Measurements from ENCODE around the gene ZNF497. TPM values are rescaled to one million over a fixed set of nuclear protein-coding genes. Genes with fewer than 3 reads are reported as not detected.

The ZNF497 gene
- total RNA-seq, result 1.5 and 2.5 TPM in 2 replicates
- 0.03 and 0.05 TPM in 2 replicates for polyA plus RNA-seq
- polyA plus RNA-seq (2012), result 0.75 and 0.77 TPM in 2 replicates
- polyA minus RNA-seq (ENCODE audit: low replicate concordance), result not detected in 2 replicates

GRCh38 chr19:58362272-58362994, at the start of gene ZNF497:
Gene ZNF497 (minus strand): TSS chr19:58362751. CDS start chr19:58357635, 5,116 bp downstream.
- Histone ChIP-seq H4K20me1 (ENCODE audit: control insufficient read depth, extremely low read depth, insufficient read depth, low read length) (no peaks in the 10 kb centered on the region), H3K9me3 (ENCODE audit: control insufficient read depth, insufficient read depth, low read depth, low read length) (no peaks in the 10 kb centered on the region), H3K27me3 (ENCODE audit: control insufficient read depth, insufficient read depth, low read length) (no peaks in the 10 kb centered on the region), H3K4me2 (ENCODE audit: extremely low read depth, insufficient read depth, low read length) (peak within 1 kb of the TSS; percentile 99), H2AFZ (ENCODE audit: low read length) (peak within 1 kb of the TSS; percentile 94), H3K4me3 (replicated peaks in 1 of 4; ENCODE audit: control extremely low read depth in 1 of 4, insufficient read depth in 1 of 4, low read depth in 3 of 4, low read length in 4 of 4) (peak within 1 kb of the TSS; percentile 61 to 85 (median 77)), H3K4me1 (ENCODE audit: control insufficient read depth, extremely low read depth, insufficient read depth, low read length) (peaks cover 2% of the 10 kb centered on the region), H3K9ac (ENCODE audit: insufficient read depth, low read length) (peak within 1 kb of the TSS; percentile 94), H3K27ac (ENCODE audit: insufficient read depth, low read length) (peak within 1 kb of the TSS; percentile 97), H3K36me3 (ENCODE audit: control insufficient read depth, insufficient read depth, low read length) (no peaks in the 10 kb centered on the region), H3K79me2 (ENCODE audit: control insufficient read depth, insufficient read depth, low read length) (no peaks in the 10 kb centered on the region)
- DNase-seq (ENCODE audit: low read depth in 2 of 2), result peak; percentile 94 to 97
- TF ChIP-seq EZH2 (IDR thresholded peaks at IDR 0.05; ENCODE audit: low read length, missing control alignments) (no peak), CTCF (conservative IDR thresholded peaks at IDR 0.05 in 1 of 2, IDR thresholded peaks at IDR 0.05 in 1 of 2; ENCODE audit: low read depth in 1 of 2, low read length in 2 of 2) (no peak)

- Histone ChIP-seq H3K36me3 (ENCODE audit: control insufficient read depth, insufficient read depth, low read length) (peaks cover 2% of the 10 kb centered on the region), H2AFZ (ENCODE audit: low read length) (peak overlapping the region; percentile 90), H3K79me2 (ENCODE audit: control insufficient read depth, insufficient read depth, low read length) (peaks cover 26% of the 10 kb centered on the region), H3K4me3 (replicated peaks in 1 of 4; ENCODE audit: control extremely low read depth in 1 of 4, insufficient read depth in 1 of 4, low read depth in 3 of 4, low read length in 4 of 4) (peak overlapping the region; percentile 73 to 97 (median 86)), H3K4me2 (ENCODE audit: extremely low read depth, insufficient read depth, low read length) (peak overlapping the region; percentile 99), H3K27ac (ENCODE audit: insufficient read depth, low read length) (peak overlapping the region; percentile 91), H3K9ac (ENCODE audit: insufficient read depth, low read length) (peak overlapping the region; percentile 82), H4K20me1 (ENCODE audit: control insufficient read depth, extremely low read depth, insufficient read depth, low read length) (no peaks in the 10 kb centered on the region), H3K4me1 (ENCODE audit: control insufficient read depth, extremely low read depth, insufficient read depth, low read length) (peaks cover 8% of the 10 kb centered on the region), H3K9me3 (ENCODE audit: control insufficient read depth, insufficient read depth, low read depth, low read length) (no peaks in the 10 kb centered on the region), H3K27me3 (ENCODE audit: control insufficient read depth, insufficient read depth, low read length) (no peaks in the 10 kb centered on the region)
- DNase-seq (ENCODE audit: low read depth in 2 of 2), result no peak
- TF ChIP-seq CTCF (conservative IDR thresholded peaks at IDR 0.05 in 1 of 2, IDR thresholded peaks at IDR 0.05 in 1 of 2; ENCODE audit: low read depth in 1 of 2, low read length in 2 of 2) (peak in 1 of 2 donors; percentile 3), EZH2 (IDR thresholded peaks at IDR 0.05; ENCODE audit: low read length, missing control alignments) (no peak)
These were observed 46.6 kb upstream of the ZNF497 start for GRCh38 chr19:58409010-58409790.

Measured in fibroblast of lung (primary cell).